Fibroblast of mammary gland (primary cell): Measurements from ENCODE around the gene NFIB.

Experiments used
- DNase-seq: peaks from one replicate; pipeline ENCODE4 v3.0.0-alpha.2; 2010; ENCODE audit warnings: low read depth
- H3K4me3 ChIP-seq: 2 replicates; pipeline ENCODE4 v1.5.1; 2011; ENCODE audit warnings: low read depth, mild to moderate bottlenecking, low read length, moderate library complexity; ENCODE audit not compliant: control insufficient read depth
- CTCF ChIP-seq: conservative IDR thresholded peaks from 2 replicates; pipeline ENCODE4 v1.5.1; 2011; ENCODE audit warnings: low read depth, low read length, inconsistent platforms; ENCODE audit not compliant: control insufficient read depth, insufficient read depth

The NFIB gene

DNA sequence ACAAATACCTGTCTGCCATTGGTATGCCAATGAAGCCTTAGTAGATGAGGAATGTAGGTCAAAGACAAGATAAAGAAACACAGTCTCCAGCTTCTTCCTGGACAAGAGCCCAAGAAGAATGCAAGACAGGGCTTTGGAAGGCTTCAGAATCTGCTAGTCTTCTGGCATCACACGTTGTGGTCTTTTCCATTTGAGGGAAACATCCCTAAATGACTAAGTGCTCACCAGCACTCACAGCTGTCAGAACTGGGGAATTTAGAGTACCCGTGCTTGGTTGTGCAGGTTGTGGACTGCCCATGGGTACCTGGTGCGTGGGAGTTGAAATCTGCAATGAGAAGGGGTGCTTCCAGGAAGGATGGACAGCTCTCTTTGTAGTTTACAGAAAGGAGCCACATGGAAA is 27.1 kb upstream of the NFIB start:
- DNase-seq = no peak
- no peak overlapping the region for H3K4me3 ChIP-seq
- no peak for TF ChIP-seq CTCF

DNA sequence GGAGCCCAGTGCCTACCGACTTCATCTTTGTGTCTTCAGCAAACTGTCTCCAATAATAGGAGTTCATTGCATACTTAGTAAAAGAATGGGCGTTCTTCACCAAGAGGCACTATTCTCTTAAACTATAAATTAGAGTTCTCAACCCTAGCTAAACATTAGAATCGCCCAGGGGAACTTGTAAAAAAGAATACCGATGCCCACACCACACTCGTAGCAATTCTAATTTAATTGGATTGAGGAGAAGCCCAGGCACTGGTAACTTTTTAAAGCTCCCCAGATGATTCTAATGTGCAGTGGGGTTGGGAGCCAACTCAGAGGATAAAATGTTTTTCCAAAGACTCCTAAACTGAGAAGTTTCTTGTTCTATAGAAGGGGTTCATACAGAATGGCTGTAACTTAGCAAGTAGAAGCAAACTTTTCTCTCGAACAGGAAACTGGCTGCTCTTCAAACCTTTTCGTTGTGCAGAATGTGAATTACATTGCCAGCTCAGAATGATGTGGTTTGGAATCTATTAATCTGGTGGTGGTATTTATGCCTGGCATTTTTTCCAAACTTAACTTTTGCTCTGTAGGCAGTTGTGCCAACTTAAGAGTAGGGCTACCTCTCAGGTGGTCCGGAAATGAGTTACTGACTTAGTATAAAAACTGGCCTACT is 26.4 kb upstream of the NFIB start:
- DNase-seq = no peak
- TF ChIP-seq CTCF = no peak
- no peak overlapping the region for H3K4me3 ChIP-seq

DNA sequence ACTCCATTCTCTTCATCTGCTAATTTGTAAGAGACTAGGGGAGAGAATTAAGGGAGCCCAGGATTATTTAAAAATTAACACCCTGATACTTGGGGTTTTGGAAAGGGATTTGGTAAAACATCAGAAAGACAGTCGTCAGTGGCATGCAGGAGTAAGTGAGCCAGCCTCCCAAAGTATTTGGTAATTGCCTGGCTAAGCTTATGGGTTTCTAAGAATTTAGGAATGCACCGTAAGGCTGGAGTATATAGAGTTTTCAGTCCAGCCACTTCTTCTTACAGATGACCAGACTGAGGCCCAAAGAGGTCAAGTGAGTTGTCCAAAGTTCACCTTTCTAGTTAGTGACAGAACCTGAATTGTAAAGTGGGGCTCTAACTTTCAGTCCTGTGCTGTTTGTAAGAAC is 25.8 kb upstream of the NFIB start:
- no peak for TF ChIP-seq CTCF
- no peak for DNase-seq

GRCh38 chr9:14337615-14338014 is 23.7 kb upstream of the NFIB start:
- DNase-seq = no peak
- H3K4me3 ChIP-seq = no peak overlapping the region
- TF ChIP-seq CTCF = no peak

More for the DNA sequence above, 25.8 kb upstream of the NFIB start:
- H3K4me3 ChIP-seq = no peak overlapping the region

DNA sequence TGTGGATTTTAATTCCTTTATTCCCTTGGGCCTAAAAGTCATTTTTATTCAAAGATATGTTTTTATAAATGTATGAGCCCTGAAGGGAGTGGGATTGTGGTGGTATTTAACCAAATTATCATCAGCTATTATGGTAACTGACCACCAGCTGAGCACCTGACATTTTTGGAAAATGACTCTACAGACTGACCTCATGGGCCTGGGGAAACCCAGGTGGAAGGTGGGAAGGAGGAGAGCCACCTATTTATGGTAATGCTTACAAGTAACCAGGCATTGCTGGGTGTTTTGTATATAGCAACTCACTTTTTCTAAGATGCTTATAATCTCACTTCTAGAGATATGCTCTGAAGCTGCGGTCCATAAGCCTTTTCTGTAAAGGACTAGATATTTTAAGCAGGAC is 22.3 kb upstream of the NFIB start:
- no peak overlapping the region for H3K4me3 ChIP-seq
- DNase-seq = no peak
- no peak for TF ChIP-seq CTCF

DNA sequence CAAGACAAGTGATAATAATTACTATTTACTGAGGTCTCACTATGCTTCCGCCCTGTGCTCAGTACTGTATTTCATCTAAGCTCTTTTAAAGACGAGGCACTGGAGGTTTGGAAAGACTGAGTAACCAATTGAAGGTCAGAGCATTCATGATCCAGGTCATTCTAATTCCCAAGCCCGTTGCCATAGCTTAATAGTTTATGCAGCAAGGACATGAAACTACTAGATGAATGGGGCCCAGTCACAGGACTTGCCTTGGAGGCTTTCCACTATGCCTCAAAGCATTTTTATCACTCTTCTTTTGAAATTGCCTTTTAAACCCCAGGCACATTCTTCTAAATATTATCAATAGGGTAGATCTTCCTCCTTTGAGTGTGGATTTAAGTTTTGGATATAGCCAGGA is 17.2 kb upstream of the NFIB start:
- no peak overlapping the region for H3K4me3 ChIP-seq
- no peak for TF ChIP-seq CTCF
- no peak for DNase-seq

- H3K4me3 ChIP-seq = no peak overlapping the region
- no peak for TF ChIP-seq CTCF
- no peak for DNase-seq
Observed at GRCh38 chr9:14327036-14327435, 13.1 kb upstream of the NFIB start.
